Stimulated activated CD4-positive, alpha-beta T cell treated with anti-CD3 and anti-CD28 coated beads, Interleukin-15, amount 100 ng/mL, for 1 hour (primary cell): ENCODE results near the gene NBPF1.
"Not testable (repeated sequence)": the region's sequence is repeated elsewhere in the genome, so short reads cannot be mapped to it uniquely, and the experiment has no call there.

ENCODE experiments used
- DNase-seq, 2 donors: peaks; one replicate each; pipeline ENCODE4 v3.0.0-alpha.2; 2020; ENCODE audit warnings: low read depth in 1 of 2, low spot score in 1 of 2

The NBPF1 gene

DNA sequence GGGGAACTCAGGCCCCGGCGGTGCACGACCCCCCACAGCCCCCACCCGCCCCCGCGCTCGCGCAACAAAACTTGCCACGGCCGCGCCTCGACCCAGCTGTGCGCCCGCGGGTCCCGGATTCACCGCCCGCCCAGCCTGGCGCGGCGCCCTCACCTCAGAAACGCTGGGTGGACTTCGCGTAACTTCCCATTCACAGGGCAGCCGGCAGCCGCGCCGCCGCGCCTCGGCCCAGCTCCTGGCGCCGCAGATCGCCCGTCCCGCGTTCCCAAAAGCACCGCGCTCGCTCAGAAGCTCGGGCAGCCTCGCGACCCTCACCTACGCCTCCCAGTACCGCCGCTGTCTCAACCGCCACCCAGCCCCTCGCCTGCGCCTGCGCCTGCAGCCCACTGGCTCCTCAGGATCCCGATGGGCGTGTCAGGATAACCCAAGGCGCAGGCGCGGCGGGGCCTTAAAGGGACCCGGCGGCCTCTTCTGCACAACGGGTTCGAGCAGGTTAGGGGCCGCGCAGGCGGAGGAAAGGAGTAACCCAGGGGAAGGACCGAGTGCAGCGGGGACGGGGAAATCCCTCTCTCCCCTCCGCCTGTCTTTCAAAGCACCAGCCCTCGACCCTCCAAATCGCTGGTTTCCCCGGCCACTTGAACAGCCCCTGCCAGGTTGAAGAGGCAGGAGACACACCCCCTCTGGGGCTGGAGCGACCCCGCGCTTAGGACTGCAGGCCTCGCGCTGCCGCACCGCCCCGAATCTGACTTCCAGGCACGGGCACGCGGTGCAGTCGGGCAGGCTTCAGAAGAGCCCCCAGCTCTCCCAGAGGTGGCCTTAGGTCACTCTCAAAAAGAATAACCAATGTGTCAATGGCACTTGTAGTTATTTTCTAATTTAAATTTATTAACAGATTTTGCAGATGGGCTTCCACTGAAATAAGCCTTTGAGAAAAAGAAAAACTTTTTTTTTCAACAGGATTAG, at the start of gene NBPF1:
Gene NBPF1 (minus strand): TSS at position 380 of the 963 bp plus-strand sequence.
- DNase-seq: peak; percentile 72 to 94

DNA sequence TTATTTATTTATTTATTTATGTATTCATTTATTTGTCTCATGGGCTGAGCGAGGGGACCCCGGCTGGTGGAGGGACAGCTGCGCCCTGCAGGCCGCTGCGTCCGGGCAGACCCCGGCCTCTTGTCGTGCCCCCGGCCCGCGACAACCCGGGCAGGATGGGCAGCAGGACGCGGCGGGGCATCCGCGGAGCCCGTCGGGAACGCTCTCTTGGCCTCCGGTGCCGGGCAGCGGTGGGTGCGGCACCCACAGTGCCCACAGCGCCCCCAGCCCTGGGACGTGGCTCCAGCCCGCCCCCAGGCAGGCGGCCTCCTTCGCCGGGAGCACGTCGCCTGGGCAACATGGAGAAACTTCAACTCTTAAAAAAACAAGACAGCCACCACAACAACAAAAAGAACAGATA, 44.9 kb upstream of the NBPF1 start:
- not testable (repeated sequence) for DNase-seq

DNA sequence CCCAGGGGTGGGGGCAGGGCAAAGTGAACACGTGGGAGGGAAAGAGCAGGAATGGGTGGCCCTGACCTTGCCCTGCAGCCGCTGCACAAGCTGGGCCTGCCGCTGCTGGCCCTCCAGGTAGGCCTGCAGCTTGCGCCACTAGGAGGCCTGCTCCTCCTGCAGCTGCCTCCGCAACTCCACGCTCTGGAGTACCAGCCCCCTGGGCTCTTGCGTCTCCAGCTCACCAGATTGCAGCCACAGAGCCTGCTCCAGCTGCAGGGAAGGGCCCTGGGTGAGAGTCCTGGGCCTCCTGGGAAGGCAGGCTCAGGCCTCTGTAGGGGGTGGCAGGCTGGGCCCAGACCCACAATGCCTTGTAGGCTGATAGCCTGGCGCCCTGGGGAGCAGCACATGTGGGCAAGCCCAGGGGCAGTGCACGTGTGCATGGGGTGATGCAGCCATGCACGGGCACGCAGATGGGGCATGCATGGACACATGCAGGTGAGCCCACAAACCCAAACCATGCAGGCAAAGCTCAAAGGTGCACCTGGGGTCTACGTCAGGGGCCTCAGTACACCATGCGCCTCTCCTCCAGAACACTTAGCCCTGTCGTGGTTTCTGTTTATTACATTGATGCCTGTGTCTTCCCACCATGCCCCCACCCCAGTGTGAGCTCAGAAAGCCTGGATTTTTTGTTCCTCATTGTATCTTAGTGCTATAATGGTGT, 43.8 kb upstream of the NBPF1 start:
- not testable (repeated sequence) for DNase-seq

DNA sequence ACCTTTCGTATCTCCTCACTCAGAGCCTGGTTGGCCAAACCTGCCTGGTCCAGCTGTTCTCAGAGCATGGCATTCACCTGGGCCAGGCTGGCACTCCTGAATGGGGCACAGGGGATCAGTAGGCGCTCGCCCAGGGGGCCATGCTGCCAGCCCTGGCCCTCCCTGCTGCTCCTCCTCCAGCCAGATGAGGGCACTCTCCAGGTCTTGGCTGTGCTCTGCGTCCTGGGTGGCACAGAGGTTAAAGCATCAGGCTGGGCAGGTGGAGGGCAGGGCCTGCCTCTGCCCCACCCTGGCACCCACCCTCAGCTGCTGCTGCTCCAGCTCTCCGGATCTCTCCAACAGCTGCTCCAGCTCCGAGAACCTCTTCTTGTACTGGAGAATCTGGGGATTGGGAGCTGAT, 43.2 kb upstream of the NBPF1 start:
- DNase-seq: not testable (repeated sequence)

DNA sequence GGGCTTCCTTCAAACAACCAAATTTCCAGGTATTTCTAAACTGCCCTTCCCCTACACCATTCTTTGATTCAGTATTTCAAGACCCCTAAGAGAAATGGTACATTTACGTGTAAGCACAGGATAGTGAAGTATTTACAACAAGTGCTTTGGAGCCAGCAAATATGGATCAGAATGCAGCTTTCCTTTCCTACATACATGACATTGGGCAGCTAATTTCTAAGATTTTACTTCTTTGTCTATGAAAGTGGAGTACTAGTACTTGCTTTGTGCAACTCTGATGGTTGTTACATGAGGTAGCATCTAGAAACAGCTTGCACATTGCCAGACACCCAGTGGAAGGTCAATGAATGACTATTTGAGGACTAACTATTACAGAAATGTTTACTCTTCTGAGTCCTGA, 38.2 kb upstream of the NBPF1 start:
- not testable (repeated sequence) for DNase-seq

DNA sequence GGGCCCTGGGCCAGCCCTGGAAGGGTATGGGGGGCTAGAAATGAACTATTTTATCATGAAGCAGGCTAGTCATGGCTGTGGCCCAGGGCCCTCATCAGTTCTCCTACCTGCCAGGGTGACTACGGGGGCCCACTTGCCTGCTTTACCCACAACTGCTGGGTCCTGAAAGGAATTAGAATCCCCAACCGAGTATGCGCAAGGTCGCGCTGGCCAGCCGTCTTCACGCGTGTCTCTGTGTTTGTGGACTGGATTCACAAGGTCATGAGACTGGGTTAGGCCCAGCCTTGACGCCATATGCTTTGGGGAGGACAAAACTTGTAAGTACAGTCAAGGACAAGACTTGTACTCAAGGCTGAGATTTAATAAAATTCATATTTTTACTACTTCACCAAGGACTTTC, 36.6 kb upstream of the NBPF1 start:
- DNase-seq: not testable (repeated sequence)

DNA sequence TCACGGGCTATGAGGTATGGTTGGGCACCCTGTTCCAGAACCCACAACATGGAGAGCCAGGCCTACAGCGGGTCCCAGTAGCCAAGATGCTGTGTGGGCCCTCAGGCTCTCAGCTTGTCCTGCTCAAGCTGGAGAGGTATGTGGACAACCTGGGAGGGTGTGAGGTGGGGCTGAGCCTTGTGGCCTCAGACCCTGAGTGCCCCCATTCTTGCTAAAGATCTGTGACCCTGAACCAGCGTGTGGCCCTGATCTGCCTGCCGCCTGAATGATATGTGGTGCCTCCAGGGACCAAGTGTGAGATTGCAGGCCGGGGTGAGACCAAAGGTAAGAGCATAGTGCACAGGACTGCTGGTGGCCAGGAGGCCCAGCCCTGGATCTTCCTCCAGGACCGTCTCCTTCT, 36.0 kb upstream of the NBPF1 start:
- not testable (repeated sequence) for DNase-seq

DNA sequence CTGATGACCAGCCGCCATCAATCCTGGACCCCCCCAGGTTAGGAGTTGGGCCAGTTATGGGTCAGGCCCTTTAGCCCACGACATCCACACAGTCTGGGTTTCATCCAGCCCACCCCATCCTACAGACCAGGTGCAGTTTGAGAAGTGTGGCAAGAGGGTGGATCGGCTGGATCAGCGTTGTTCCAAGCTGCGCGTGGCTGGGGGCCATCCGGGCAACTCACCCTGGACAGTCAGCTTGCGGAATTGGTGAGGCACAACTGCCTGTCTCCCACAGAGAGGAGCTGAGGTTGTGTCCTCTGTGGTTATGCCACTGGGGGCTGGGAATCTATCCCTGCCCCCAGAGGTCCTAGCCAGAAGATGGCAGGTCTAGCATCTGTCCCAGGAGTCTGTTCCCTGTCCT, 35.4 kb upstream of the NBPF1 start:
- not testable (repeated sequence) for DNase-seq

DNA sequence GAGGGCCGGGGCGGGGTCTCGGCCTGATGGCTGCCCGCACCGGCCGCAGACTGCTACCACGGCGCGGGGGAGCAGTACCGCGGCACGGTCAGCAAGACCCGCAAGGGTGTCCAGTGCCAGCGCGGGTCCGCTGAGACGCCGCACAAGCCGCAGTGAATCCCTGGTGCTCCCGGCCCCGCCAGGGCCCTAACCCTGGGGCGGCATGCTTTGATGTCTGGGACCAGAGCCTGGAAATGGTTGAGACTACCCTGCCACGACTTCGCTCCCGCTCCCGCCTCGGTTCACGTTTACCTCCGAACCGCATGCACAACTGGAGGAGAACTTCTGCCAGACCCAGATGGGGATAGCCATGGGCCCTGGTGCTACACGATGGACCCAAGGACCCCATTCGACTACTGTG, 34.9 kb upstream of the NBPF1 start:
- DNase-seq: not testable (repeated sequence)

DNA sequence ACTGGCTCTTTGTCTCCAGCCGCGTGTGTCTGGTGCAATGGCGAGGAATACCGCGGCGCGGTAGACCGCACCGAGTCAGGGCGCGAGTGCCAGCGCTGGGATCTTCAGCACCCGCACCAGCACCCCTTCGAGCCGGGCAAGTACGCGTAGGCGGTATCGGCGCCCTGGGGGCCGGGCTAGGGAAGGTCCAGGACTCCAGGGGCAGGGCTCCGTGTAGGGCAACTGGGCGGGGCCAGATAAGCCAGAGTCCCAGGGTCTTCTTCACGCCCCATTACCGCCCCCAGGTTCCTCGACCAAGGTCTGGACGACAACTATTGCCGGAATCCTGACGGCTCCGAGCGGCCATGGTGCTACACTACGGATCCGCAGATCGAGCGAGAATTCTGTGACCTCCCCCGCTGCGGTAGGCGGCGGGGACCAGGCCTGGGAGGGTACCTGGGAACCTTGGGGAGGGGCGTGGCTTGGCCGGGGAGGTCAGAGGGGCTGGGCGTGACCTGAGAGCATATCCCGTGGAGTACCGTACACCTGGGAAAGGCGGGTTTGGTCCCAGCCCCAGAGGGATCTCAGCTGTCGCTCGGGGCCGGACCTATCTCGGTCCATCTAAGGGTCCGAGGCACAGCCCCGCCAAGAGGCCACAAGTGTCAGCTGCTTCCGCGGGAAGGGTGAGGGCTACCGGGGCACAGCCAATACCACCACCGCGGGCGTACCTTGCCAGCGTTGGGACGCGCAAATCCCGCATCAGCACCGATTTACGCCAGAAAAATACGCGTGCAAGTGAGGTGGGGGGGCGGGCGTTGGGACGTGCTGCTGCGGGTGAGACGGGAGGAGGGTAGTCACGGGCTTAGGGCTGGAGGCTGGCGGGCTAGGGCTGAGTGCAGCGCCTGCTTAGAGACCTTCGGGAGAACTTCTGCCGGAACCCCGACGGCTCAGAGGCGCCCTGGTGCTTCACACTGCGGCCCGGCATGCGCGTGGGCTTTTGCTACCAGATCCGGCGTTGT, 34.1 kb upstream of the NBPF1 start:
- DNase-seq: not testable (repeated sequence)

DNA sequence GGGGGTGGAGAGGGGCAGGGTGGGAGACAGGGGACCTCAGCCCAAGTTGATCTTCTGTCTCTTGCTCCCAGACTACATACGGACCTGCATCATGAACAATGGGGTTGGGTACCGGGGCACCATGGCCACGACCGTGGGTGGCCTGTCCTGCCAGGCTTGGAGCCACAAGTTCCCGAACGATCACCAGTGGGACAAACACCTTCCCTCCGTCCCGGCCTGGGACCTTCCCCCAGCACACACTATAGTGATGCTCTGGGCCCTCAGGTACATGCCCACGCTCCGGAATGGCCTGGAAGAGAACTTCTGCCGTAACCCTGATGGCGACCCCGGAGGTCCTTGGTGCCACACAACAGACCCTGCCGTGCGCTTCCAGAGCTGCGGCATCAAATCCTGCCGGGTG, 33.4 kb upstream of the NBPF1 start:
- not testable (repeated sequence) for DNase-seq

DNA sequence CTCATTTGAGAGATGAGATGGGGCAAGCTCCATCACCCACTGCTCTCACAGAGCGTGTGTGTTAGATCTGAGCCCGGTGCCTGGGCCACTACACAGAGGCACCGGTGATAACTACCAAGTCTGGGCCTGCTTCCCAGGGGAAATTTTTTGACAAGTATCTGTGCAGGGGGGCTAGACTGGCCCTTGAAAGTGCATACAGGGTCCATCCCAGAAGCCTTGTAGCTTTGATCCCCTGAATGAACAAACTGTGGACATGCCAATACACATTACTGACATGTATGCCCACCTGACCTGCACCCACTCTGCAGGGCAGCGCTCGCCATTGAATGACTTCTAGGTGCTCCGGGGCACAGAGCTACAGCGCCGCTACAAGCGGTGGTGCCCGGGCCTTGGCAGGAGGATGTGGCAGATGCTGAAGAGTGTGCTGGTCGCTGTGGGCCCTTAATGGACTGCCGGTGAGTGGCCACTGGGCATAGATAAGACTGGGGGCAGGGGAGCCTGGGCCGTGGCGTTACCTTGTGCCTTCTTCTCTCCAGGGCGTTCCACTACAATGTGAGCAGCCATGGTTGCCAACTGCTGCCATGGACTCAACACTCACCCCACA, 32.8 kb upstream of the NBPF1 start:
- DNase-seq: not testable (repeated sequence)

DNA sequence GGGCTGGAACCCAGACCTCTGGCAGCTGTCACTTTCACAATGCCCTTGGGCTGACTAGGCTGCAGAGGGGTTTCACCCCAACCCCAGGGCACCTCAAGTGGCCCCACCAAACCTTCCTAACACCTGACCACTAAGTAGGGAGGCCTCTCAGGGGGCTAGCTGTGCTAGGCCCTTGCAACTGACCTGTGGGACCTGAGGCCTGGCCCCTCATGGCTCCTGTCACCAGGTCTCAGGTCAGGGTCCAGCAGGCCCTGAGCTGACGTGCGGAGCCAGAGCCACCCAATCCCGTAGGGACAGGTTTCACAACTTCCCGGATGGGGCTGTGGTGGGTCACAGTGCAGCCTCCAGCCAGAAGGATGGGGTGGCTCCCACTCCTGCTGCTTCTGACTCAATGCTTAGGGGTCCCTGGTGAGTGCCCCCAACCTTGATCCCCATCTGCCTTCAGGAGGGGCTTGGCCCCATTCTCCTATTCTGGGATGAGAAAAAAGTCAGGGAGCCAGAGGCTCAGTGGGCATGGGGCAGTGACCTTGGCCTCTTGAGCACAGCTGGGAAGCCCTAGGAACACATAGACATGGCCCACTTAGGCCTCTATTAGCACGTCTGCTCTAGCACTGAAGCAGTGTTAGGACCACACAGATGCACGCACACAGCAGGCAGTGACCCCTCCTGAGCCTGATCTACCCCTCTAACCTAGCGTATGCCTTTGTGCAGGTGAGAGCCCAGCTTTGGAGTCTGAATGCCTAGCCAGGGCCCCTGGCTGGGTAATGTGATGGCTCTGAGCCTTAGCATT, 32.1 kb upstream of the NBPF1 start:
- DNase-seq: peak in 1 of 2 donors; percentile 1

DNA sequence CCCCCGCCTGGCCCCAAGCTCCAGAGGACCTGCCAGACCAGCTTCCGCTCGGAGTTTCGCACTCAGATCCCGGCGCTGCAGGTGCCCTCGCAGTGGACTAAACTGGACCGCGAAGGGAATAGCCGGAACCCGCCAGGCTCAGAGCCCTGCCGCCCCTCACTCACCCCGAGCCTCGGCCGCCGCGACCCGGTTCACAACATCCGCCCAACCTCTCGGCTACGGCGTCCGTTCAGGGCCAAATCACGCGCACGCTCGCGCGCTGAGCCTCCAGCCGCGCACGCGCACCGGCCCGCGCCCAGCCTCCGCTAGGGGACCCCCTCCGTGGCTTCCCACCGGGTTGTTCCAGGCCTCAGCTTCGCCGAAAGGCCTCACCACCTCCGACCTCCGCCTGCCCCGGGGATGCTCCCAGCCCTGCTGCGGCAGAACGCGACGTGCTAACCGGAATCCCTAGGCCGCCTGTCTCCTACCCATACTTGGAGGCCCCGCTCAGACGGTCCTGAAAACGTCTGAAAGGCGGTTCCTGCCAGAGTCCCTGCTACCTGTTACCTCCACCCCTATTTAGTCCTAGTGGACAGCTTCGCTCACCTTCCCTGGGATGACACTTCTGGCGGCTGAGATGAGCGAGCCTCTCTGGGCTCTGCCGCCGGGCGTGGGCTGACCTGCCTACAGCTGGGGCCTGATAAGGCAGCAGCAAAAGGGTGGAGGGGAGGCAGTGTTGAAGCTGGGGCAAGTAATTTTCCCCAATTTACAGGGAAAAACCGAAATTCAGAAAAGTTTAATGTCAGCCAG, 31.3 kb upstream of the NBPF1 start:
- DNase-seq: peak; percentile 96 to 100

DNA sequence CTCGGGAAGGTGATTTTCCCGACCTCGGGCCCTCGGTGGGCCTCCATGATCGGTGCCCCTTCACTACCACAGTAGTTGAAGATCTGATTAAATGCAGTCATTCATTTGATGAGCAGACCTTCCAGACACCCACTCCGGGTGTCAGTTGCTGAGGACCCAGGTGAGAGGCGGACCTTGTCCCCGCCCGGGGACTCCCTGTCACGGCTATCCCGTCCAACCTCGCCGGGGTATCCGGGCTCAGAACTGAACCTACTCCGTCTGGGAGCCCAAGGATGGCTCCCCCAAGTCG, 30.8 kb upstream of the NBPF1 start:
- DNase-seq: no peak

DNA sequence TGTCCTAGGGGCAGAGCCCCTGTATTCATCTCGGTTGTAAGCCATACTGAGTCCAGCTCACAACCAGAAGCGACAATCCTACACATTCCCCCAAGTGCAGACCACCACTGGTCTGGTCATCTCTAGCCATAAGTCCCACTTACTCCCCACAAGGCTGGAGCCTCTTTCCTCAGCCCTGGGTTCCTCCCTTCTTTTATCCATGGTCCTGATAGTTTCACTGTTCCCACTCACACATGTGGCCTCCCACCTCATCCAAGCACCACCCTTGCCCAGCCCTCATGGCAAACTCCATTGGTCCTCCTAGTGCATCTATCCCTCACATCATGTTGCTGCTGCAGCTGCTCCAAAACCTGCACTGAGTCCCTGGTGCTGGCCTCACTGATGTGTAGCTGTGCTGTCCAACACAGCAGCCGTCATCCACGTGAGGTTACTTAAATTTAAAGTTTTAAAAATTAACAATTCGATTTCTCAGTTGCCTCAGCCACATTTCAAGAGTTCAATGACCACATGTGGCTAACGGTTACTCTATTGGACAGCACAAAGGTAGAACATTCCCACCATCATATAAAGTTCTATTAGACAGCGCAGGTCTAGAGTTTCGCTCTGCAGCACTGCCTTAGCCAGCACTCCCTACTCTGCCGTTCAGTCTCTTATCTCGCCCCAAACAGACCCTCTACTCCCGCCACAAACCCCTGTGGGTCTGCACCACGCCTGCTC, 30.3 kb upstream of the NBPF1 start:
- DNase-seq: peak in 1 of 2 donors; percentile 1

DNA sequence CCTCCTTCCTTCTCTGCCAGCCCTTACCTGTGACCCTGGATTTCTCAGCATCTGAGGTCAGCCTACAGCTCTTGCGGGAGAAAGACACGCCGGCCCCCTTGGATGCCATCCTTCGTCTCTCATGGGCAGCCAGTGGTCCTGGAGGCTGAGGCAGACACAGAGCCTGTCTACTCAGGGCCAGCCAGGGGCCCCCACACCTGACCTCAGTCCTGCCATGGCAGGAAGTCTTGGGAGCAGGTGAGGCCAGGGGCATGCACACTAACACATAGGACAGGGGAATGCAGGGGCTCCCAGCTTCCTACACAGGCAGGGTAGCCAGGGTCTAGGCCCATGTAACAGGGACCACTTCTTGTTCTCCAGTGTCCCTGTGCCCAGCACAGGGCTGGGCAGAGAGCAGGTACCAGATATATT, 29.6 kb upstream of the NBPF1 start:
- DNase-seq: peak in 1 of 2 donors; percentile 1
